Sigmoid colon (tissue), 4 donors: ENCODE measurements around the gene ABHD12.
"Not testable (repeated sequence)": the region's sequence is repeated elsewhere in the genome, so short reads cannot be mapped to it uniquely, and the experiment has no call there.

Source experiments
- CTCF ChIP-seq, 4 experiments: fragments of 450-650 bp in 3 of 4; fragments of 200-600 bp in 1 of 4; IDR thresholded peaks; one replicate each; pipeline ENCODE4 v1.5.1; 2016 to 2019; ENCODE audit warnings: antibody characterized with exemption in 4 of 4, mild to moderate bottlenecking in 3 of 4, moderate library complexity in 2 of 4
- EP300 ChIP-seq, 4 donors: sonication (generic); formaldehyde crosslinking; IDR thresholded peaks; one replicate each; pipeline ENCODE4 v1.6.1; 2017; ENCODE audit warnings: antibody characterized with exemption in 4 of 4
- POLR2A ChIP-seq, 2 donors: fragments of 450-650 bp; IDR thresholded peaks; one replicate each; pipeline ENCODE4 v1.6.1; 2016; ENCODE audit warnings: antibody characterized with exemption in 2 of 2, mild to moderate bottlenecking in 2 of 2, moderate library complexity in 2 of 2

- not testable (repeated sequence) for TF ChIP-seq CTCF, POLR2A, EP300 (IDR thresholded peaks at IDR 0.05)
Measured at GRCh38 chr20:25260770-25261437, 129.7 kb downstream of the ABHD12 start.
